ENCODE results near the gene TSPAN5. TPM values are rescaled to one million over a fixed set of nuclear protein-coding genes. Genes with fewer than 3 reads are reported as not detected.

TSPAN5 gene
- polyA plus RNA-seq, 1 donor (not counting 4 experiments of a cell fraction or from before 2014, with no cell fraction given) = 45.5 TPM

- FAIRE-seq (no peak), DNase-seq (ENCODE audit: low read depth, low spot score) (no peak)
- Histone ChIP-seq H3K36me3 (ENCODE audit: control insufficient read depth in 2 of 2, extremely low read depth in 1 of 2, insufficient read depth in 2 of 2, low read length in 2 of 2) (peaks cover 0 to 1% of the 10 kb centered on the region in 2 experiments), H3K27me3 (ENCODE audit: control insufficient read depth, extremely low read depth, insufficient read depth, low read length) (no peaks in the 10 kb centered on the region), H4K20me1 (ENCODE audit: control insufficient read depth, extremely low read depth, insufficient read depth, low read length) (no peaks in the 10 kb centered on the region), H3K27ac (ENCODE audit: control insufficient read depth, insufficient read depth, low read length) (no peak overlapping the region), H3K4me3 (ENCODE audit: control insufficient read depth in 2 of 3, extremely low read depth in 1 of 3, insufficient read depth in 2 of 3, low read depth in 1 of 3, low read length in 3 of 3) (no peak overlapping the region), H3K9me1 (ENCODE audit: control insufficient read depth, extremely low read depth, insufficient read depth, low read length) (no peaks in the 10 kb centered on the region), H3K79me2 (ENCODE audit: control insufficient read depth, insufficient read depth, low read length) (peaks cover 65% of the 10 kb centered on the region), H3K9me3 (ENCODE audit: control insufficient read depth, low read depth, low read length) (no peaks in the 10 kb centered on the region), H3K9ac (ENCODE audit: control insufficient read depth, extremely low read depth, insufficient read depth, low read length) (no peak overlapping the region), H3K4me1 (ENCODE audit: control insufficient read depth, extremely low read depth, insufficient read depth, low read length) (peaks cover 54% of the 10 kb centered on the region), H3K4me2 (ENCODE audit: control insufficient read depth, extremely low read depth, insufficient read depth, low read depth, low read length) (no peak overlapping the region), H2AFZ (ENCODE audit: control insufficient read depth, low read length) (no peak overlapping the region)
- dilution Hi-C loops (cut with MboI; ENCODE audit: extremely low pct_ligation_motif_present, low sequenced_read_pairs) = no loop called here
- no peak for TF ChIP-seq CTCF (optimal IDR thresholded peaks at IDR 0.05 in 1 of 3, IDR thresholded peaks at IDR 0.05 in 1 of 3, conservative IDR thresholded peaks at IDR 0.05 in 1 of 3; ENCODE audit: extremely low read depth in 1 of 3, insufficient read depth in 2 of 3, low read length in 3 of 3)
- no peak for TF ChIP-seq EZH2 (IDR thresholded peaks at IDR 0.05; ENCODE audit: low read length)
These were observed 141.0 kb downstream of the TSPAN5 start for GRCh38 chr4:98517218-98518021.

GRCh38 chr4:98516441-98517217 is 141.8 kb downstream of the TSPAN5 start:
- FAIRE-seq (peak; percentile 29), DNase-seq (ENCODE audit: low read depth, low spot score) (no peak)
- Histone ChIP-seq H3K27me3 (ENCODE audit: control insufficient read depth, extremely low read depth, insufficient read depth, low read length) (no peaks in the 10 kb centered on the region), H3K4me3 (ENCODE audit: control insufficient read depth in 2 of 3, extremely low read depth in 1 of 3, insufficient read depth in 2 of 3, low read depth in 1 of 3, low read length in 3 of 3) (no peak overlapping the region), H3K9me1 (ENCODE audit: control insufficient read depth, extremely low read depth, insufficient read depth, low read length) (no peaks in the 10 kb centered on the region), H3K36me3 (ENCODE audit: control insufficient read depth in 2 of 2, extremely low read depth in 1 of 2, insufficient read depth in 2 of 2, low read length in 2 of 2) (peaks cover 0 to 1% of the 10 kb centered on the region in 2 experiments), H3K27ac (ENCODE audit: control insufficient read depth, insufficient read depth, low read length) (peak overlapping the region; percentile 39), H3K79me2 (ENCODE audit: control insufficient read depth, insufficient read depth, low read length) (peaks cover 61% of the 10 kb centered on the region), H3K9me3 (ENCODE audit: control insufficient read depth, low read depth, low read length) (no peaks in the 10 kb centered on the region), H2AFZ (ENCODE audit: control insufficient read depth, low read length) (no peak overlapping the region), H3K9ac (ENCODE audit: control insufficient read depth, extremely low read depth, insufficient read depth, low read length) (no peak overlapping the region), H3K4me1 (ENCODE audit: control insufficient read depth, extremely low read depth, insufficient read depth, low read length) (peaks cover 46% of the 10 kb centered on the region), H3K4me2 (ENCODE audit: control insufficient read depth, extremely low read depth, insufficient read depth, low read depth, low read length) (peak overlapping the region; percentile 57), H4K20me1 (ENCODE audit: control insufficient read depth, extremely low read depth, insufficient read depth, low read length) (no peaks in the 10 kb centered on the region)
- dilution Hi-C loops (cut with MboI; ENCODE audit: extremely low pct_ligation_motif_present, low sequenced_read_pairs) = no loop called here
- no peak for TF ChIP-seq EZH2 (IDR thresholded peaks at IDR 0.05; ENCODE audit: low read length)
- no peak for TF ChIP-seq CTCF (optimal IDR thresholded peaks at IDR 0.05 in 1 of 3, IDR thresholded peaks at IDR 0.05 in 1 of 3, conservative IDR thresholded peaks at IDR 0.05 in 1 of 3; ENCODE audit: extremely low read depth in 1 of 3, insufficient read depth in 2 of 3, low read length in 3 of 3)
